H1 (cell line): ENCODE results near the gene ZBTB8B. TPM values are rescaled to one million over a fixed set of nuclear protein-coding genes. Genes with fewer than 3 reads are reported as not detected.

ENCODE experiments used
- CTCF ChIA-PET: fragments of 300-600 bp; sonication (Branson Sonifier 250); formaldehyde crosslinking; loops from one replicate; lab custom pipeline; 2021; ENCODE audit not compliant: partially characterized antibody; lab: Charles Lee
- POLR2A ChIA-PET: fragments of 300-600 bp; sonication (Branson Sonifier 250); formaldehyde crosslinking; loops from one replicate; lab custom pipeline; 2021; ENCODE audit warnings: inconsistent platforms; ENCODE audit not compliant: partially characterized antibody; lab: Charles Lee
- DNase-seq, 2 experiments: peaks; one replicate each; pipeline versions ENCODE4 v3.0.0 to v3.0.0-alpha.2; 2010 to 2022; ENCODE audit warnings: low spot score in 2 of 2, low read depth in 1 of 2, mixed read lengths in 1 of 2
- FAIRE-seq: peaks from 2 replicates; lab custom pipeline; 2011; peaks lifted over from hg19 to GRCh38; lab: Jason Lieb, UNC
- H2AFZ ChIP-seq: 2 replicates; pipeline ENCODE4 v1.8.1; 2012; ENCODE audit warnings: low read length, inconsistent platforms
- H2AK5ac ChIP-seq: 2 replicates; pipeline ENCODE4 v1.6.1; 2013; ENCODE audit warnings: low read depth, low read length
- H2BK120ac ChIP-seq: replicated peaks from 2 replicates; pipeline ENCODE3; 2013; ENCODE audit warnings: low read depth, low read length, inconsistent platforms
- H2BK12ac ChIP-seq: 2 replicates; pipeline ENCODE4 v1.6.1; 2013; ENCODE audit warnings: low read depth, low read length
- H2BK15ac ChIP-seq: 2 replicates; pipeline ENCODE4 v1.6.1; 2013; ENCODE audit warnings: low read length
- H2BK20ac ChIP-seq: 2 replicates; pipeline ENCODE4 v1.6.1; 2013; ENCODE audit warnings: low read length
- H2BK5ac ChIP-seq: 2 replicates; pipeline ENCODE4 v1.6.1; 2013; ENCODE audit warnings: low read depth, low read length
- H3K14ac ChIP-seq: 2 replicates; pipeline ENCODE4 v1.6.1; 2013; ENCODE audit warnings: inconsistent platforms; ENCODE audit not compliant: insufficient read length
- H3K18ac ChIP-seq: 2 replicates; pipeline ENCODE4 v1.6.1; 2013; ENCODE audit warnings: low read length; ENCODE audit errors: extremely low read depth
- H3K23ac ChIP-seq: 2 replicates; pipeline ENCODE4 v1.6.1; 2013; ENCODE audit warnings: inconsistent platforms; ENCODE audit not compliant: insufficient read length
- H3K23me2 ChIP-seq: 2 replicates; pipeline ENCODE4 v1.6.1; 2013; ENCODE audit warnings: low read depth, low read length
- H3K27ac ChIP-seq: 2 replicates; pipeline ENCODE4 v1.6.1; 2011; ENCODE audit warnings: low read depth, low read length, inconsistent platforms
- H3K27me3 ChIP-seq, 4 experiments: replicated peaks in 1 of 4; 1 replicate in 1 of 4; 2 replicates in 3 of 4; pipeline versions ENCODE4 v1.6.1 to v1.8.1; 2011 to 2013; ENCODE audit warnings: low read length in 3 of 4, mild to moderate bottlenecking in 3 of 4, inconsistent platforms in 2 of 4, mixed read lengths in 2 of 4, moderate library complexity in 1 of 4; ENCODE audit not compliant: control insufficient read depth in 3 of 4, insufficient read depth in 3 of 4; ENCODE audit errors: extremely low read depth in 1 of 4
- H3K36me3 ChIP-seq, 4 experiments: 2 replicates each; pipeline versions ENCODE4 v1.6.1 to v1.8.1; 2011 to 2013; ENCODE audit warnings: mild to moderate bottlenecking in 4 of 4, low read length in 3 of 4, moderate library complexity in 2 of 4, control low read depth in 1 of 4, inconsistent platforms in 1 of 4; ENCODE audit not compliant: insufficient read depth in 4 of 4, control insufficient read depth in 2 of 4
- H3K4ac ChIP-seq: replicated peaks from 2 replicates; pipeline ENCODE3; 2013; ENCODE audit warnings: low read length, low read depth, mixed read lengths, inconsistent platforms; ENCODE audit not compliant: insufficient read length
- H3K4me1 ChIP-seq, 4 experiments: replicated peaks in 1 of 4; 1 replicate in 1 of 4; 2 replicates in 3 of 4; pipeline versions ENCODE4 v1.6.1 to v1.8.1; 2011 to 2013; ENCODE audit warnings: low read length in 3 of 4, inconsistent platforms in 2 of 4, mixed read lengths in 1 of 4; ENCODE audit not compliant: insufficient read depth in 4 of 4, control insufficient read depth in 3 of 4
- H3K4me2 ChIP-seq, 2 experiments: 2 replicates each; pipeline versions ENCODE4 v1.6.1 to v1.8.1; 2011 to 2013; ENCODE audit warnings: low read depth in 2 of 2, low read length in 2 of 2, control low read depth in 1 of 2, inconsistent platforms in 1 of 2, mild to moderate bottlenecking in 1 of 2; ENCODE audit not compliant: insufficient read depth in 1 of 2
- H3K4me3 ChIP-seq, 4 experiments: fragments of 200-600, 300-600 bp in 1 of 4; sonication (generic), shearing (Covaris generic), sonication (Bioruptor Twin) in 1 of 4; 2 replicates each; pipeline versions ENCODE4 v1.5.1 to v1.8.1; 2011 to 2016; ENCODE audit warnings: low read length in 4 of 4, low read depth in 3 of 4, control low read depth in 2 of 4, inconsistent platforms in 2 of 4, mild to moderate bottlenecking in 2 of 4, mixed read lengths in 1 of 4, moderate library complexity in 1 of 4; ENCODE audit not compliant: insufficient read depth in 2 of 4; ENCODE audit errors: extremely low read depth in 1 of 4
- H3K56ac ChIP-seq: replicated peaks from 2 replicates; pipeline ENCODE3; 2013; ENCODE audit warnings: low read depth, mild to moderate bottlenecking, mixed read lengths, low read length, inconsistent platforms; ENCODE audit not compliant: insufficient read length
- H3K79me1 ChIP-seq: 2 replicates; pipeline ENCODE4 v1.6.1; 2013; ENCODE audit warnings: low read depth, low read length, control low read depth
- H3K79me2 ChIP-seq, 2 experiments: 2 replicates each; pipeline versions ENCODE4 v1.6.1 to v1.8.1; 2012 to 2013; ENCODE audit warnings: low read length in 2 of 2, mild to moderate bottlenecking in 2 of 2, inconsistent platforms in 1 of 2; ENCODE audit not compliant: insufficient read depth in 2 of 2, control insufficient read depth in 1 of 2
- H3K9ac ChIP-seq, 4 experiments: replicated peaks in 1 of 4; 1 replicate in 1 of 4; 2 replicates in 3 of 4; pipeline versions ENCODE4 v1.6.1 to v1.8.1; 2011 to 2013; ENCODE audit warnings: low read depth in 3 of 4, low read length in 3 of 4, control low read depth in 2 of 4, mild to moderate bottlenecking in 2 of 4, moderate library complexity in 2 of 4, inconsistent platforms in 1 of 4; ENCODE audit errors: extremely low read depth in 1 of 4
- H3K9me3 ChIP-seq, 2 experiments: 2 replicates each; pipeline versions ENCODE4 v1.6.1 to v1.8.1; 2012 to 2013; ENCODE audit warnings: mild to moderate bottlenecking in 2 of 2, moderate library complexity in 2 of 2, control low read depth in 1 of 2, inconsistent platforms in 1 of 2, low read depth in 1 of 2, low read length in 1 of 2, mixed read lengths in 1 of 2; ENCODE audit not compliant: insufficient read depth in 2 of 2
- H4K20me1 ChIP-seq, 2 experiments: replicated peaks in 1 of 2; 2 replicates each; pipeline versions ENCODE3 to v1.8.1; 2011 to 2013; ENCODE audit warnings: inconsistent platforms in 2 of 2, low read length in 2 of 2, mild to moderate bottlenecking in 1 of 2; ENCODE audit not compliant: insufficient read depth in 2 of 2, control insufficient read depth in 1 of 2
- H4K5ac ChIP-seq: 2 replicates; pipeline ENCODE4 v1.6.1; 2013; ENCODE audit warnings: low read length, low read depth, mixed read lengths, inconsistent platforms; ENCODE audit not compliant: insufficient read length
- H4K8ac ChIP-seq: 2 replicates; pipeline ENCODE4 v1.8.0; 2013; ENCODE audit warnings: mild to moderate bottlenecking, moderate library complexity, low read length, inconsistent platforms; ENCODE audit not compliant: insufficient read depth; ENCODE audit errors: extremely low read depth
- H4K91ac ChIP-seq: replicated peaks from 2 replicates; pipeline ENCODE3; 2013; ENCODE audit warnings: low read length, mixed read lengths, inconsistent platforms; ENCODE audit not compliant: insufficient read length
- ASH2L ChIP-seq: fragments of 200-600, 300-600 bp; sonication (generic); IDR thresholded peaks from one replicate; pipeline ENCODE4 v1.7.1; 2017; ENCODE audit warnings: low read length
- JUND ChIP-seq: IDR thresholded peaks from 2 replicates; pipeline ENCODE4 v1.6.1; 2011; ENCODE audit warnings: mild to moderate bottlenecking, improper control_type of control experiment, low read length
- MAX ChIP-seq: IDR thresholded peaks from 2 replicates; pipeline ENCODE4 v1.6.1; 2012; ENCODE audit warnings: inconsistent platforms
- SP1 ChIP-seq: IDR thresholded peaks from 2 replicates; pipeline ENCODE4 v1.6.1; 2011; ENCODE audit warnings: low read depth, low read length
- TAF1 ChIP-seq: IDR thresholded peaks from 2 replicates; pipeline ENCODE4 v1.6.1; 2011; ENCODE audit warnings: mild to moderate bottlenecking, low read depth, low read length
- WGBS, 2 experiments: shearing (Covaris generic) in 1 of 2; methylation state at CpG; one replicate each; pipeline versions ENCODE4 v1.1.6 to v1.1.7; 2013 to 2015; ENCODE audit warnings: low lambda C conversion rate in 2 of 2, mixed read lengths in 2 of 2, inconsistent platforms in 1 of 2, low coverage in 1 of 2, missing lambda C conversion rate in 1 of 2; ENCODE audit not compliant: insufficient replicate concordance in 2 of 2, insufficient coverage in 1 of 2, insufficient read length in 1 of 2; ENCODE audit errors: extremely low coverage in 1 of 2, missing lambda C conversion rate in 1 of 2; 5-methylcytosine and 5-hydroxymethylcytosine counted together
- polyA plus RNA-seq, 7 experiments: library from polyadenylated mRNA; depleted of rRNA in 3 of 7; stranded (reverse) in 5 of 7; unstranded in 2 of 7; fragments of >200 nt in 5 of 7; fragments of 200-250 nt in 2 of 7; gene quantifications; 1 replicate in 5 of 7; 2 replicates in 1 of 7; 4 replicates in 1 of 7; pipeline versions ENCODE4 v1.2.1 to v1.2.3, GENCODE V29; 2011 to 2013; ENCODE audit warnings: missing spikeins in 2 of 7, mixed read lengths in 2 of 7
- total RNA-seq: library from RNA; stranded (reverse); fragmentation: NEBNext Ultra II Directional; extraction: Animal tissue kit (Norgen Biotek cat#: 25700); gene quantifications from 2 replicates; pipeline ENCODE4 v1.2.1, GENCODE V29; 2021

The ZBTB8B gene
- total and polyA plus RNA-seq, 2 of the 8 experiments (the other 6 are each of a cell fraction or from before 2014, with no cell fraction given) = 1.3 to 3.7 TPM

- FAIRE-seq = no peak
- TF ChIP-seq TAF1 = no peak
- no peak for TF ChIP-seq MAX
- TF ChIP-seq ASH2L = no peak
- TF ChIP-seq JUND = no peak
- TF ChIP-seq SP1 = no peak
- H3K9ac ChIP-seq = no peak overlapping the region
Observed at GRCh38 chr1:32508761-32509160, 43.9 kb downstream of the ZBTB8B start.

More at GRCh38 chr1:32508761-32509160, 43.9 kb downstream of the ZBTB8B start:
- Histone ChIP-seq H3K36me3 (no peaks in the 10 kb centered on the region), H3K27me3 (no peaks in the 10 kb centered on the region), H3K18ac (no peak overlapping the region), H3K4ac (no peak overlapping the region), H3K79me1 (no peaks in the 10 kb centered on the region), H4K20me1 (no peaks in the 10 kb centered on the region), H4K8ac (no peak overlapping the region), H2BK5ac (no peak overlapping the region), H4K5ac (no peak overlapping the region), H3K4me1 (no peaks in the 10 kb centered on the region), H3K27ac (no peak overlapping the region), H3K9me3 (no peaks in the 10 kb centered on the region), H3K4me3 (no peak overlapping the region), H3K14ac (no peak overlapping the region), H2BK12ac (no peak overlapping the region), H2BK15ac (no peak overlapping the region), H3K4me2 (no peak overlapping the region), H3K79me2 (no peaks in the 10 kb centered on the region), H3K56ac (no peak overlapping the region), H3K23ac (no peak overlapping the region), H2AK5ac (no peak overlapping the region), H2BK120ac (no peak overlapping the region), H4K91ac (no peak overlapping the region), H3K23me2 (no peaks in the 10 kb centered on the region), H2AFZ (no peak overlapping the region), H2BK20ac (no peak overlapping the region)
- ChIA-PET POLR2A (interaction anchor here (1.3 kb wide), 1 partner anchor 9 kb away, joined by 5 read pairs; no protein-coding TSS in a partner anchor), CTCF (interaction anchor here (1.3 to 2.3 kb wide), 3 partner anchors 9 to 12 kb away, joined by 3 to 15 read pairs (median 4); no protein-coding TSS in a partner anchor)
- DNase-seq = no peak
- 91% methylated on average over 5 of the region's 5 CpGs; no CpG with 5 or more reads in 1 of the 2 experiments for WGBS, 2 experiments
